Measurements from ENCODE around the gene TBC1D17. TPM values are rescaled to one million over a fixed set of nuclear protein-coding genes. Genes with fewer than 3 reads are reported as not detected.

The TBC1D17 gene
- total and polyA plus RNA-seq, 2 of the 13 experiments (the other 11 are each of a cell fraction or from before 2014, with no cell fraction given) = 9.7 to 16.9 TPM

- TF ChIP-seq ZNF350 (CRISPR knock-in tag; IDR thresholded peaks at IDR 0.05; ENCODE audit: borderline replicate concordance, low read depth) (peak; percentile 35; the same call in 1 of the 2 replicates), ZNF580 (CRISPR knock-in tag; IDR thresholded peaks at IDR 0.05; ENCODE audit: borderline replicate concordance, low read depth) (peak; percentile 71; the same call in 1 of the 2 replicates), ZNF773 (CRISPR knock-in tag; IDR thresholded peaks at IDR 0.05; ENCODE audit: borderline replicate concordance) (peak; percentile 95), SMAD1 (CRISPR knock-in tag; IDR thresholded peaks at IDR 0.05; ENCODE audit: borderline replicate concordance, low read depth) (0 out of 2 replicates have a peak, but pooled peaks have one; percentile 50), ZNF414 (CRISPR knock-in tag; IDR thresholded peaks at IDR 0.05) (peak; percentile 92), ZNF605 (CRISPR knock-in tag; IDR thresholded peaks at IDR 0.05) (peak; percentile 66; the same call in 1 of the 2 replicates), ZBTB49 (CRISPR knock-in tag; IDR thresholded peaks at IDR 0.05; ENCODE audit: borderline replicate concordance) (no peak), CREB3 (CRISPR knock-in tag; IDR thresholded peaks at IDR 0.05) (peak; percentile 75; the same call in 1 of the 2 replicates), TSC22D2 (CRISPR knock-in tag; IDR thresholded peaks at IDR 0.05; ENCODE audit: borderline replicate concordance) (0 out of 2 replicates have a peak, but pooled peaks have one; percentile 48), GPN1 (CRISPR knock-in tag; IDR thresholded peaks at IDR 0.05; ENCODE audit: borderline replicate concordance) (peak; percentile 59; the same call in 1 of the 2 replicates), PREB (CRISPR knock-in tag; IDR thresholded peaks at IDR 0.05) (no peak), ZNF607 (CRISPR knock-in tag; IDR thresholded peaks at IDR 0.05; ENCODE audit: borderline replicate concordance) (peak; percentile 83; the same call in 1 of the 2 replicates), THAP8 (CRISPR knock-in tag; IDR thresholded peaks at IDR 0.05; ENCODE audit: borderline replicate concordance) (0 out of 2 replicates have a peak, but pooled peaks have one; percentile 73), U2AF1 (optimal IDR thresholded peaks at IDR 0.05; ENCODE audit: low read depth, low read length) (peak; percentile 82), NR2F2 (IDR thresholded peaks at IDR 0.05; ENCODE audit: borderline replicate concordance, low read depth) (no peak), BCLAF1 (IDR thresholded peaks at IDR 0.05) (no peak)
Measured at GRCh38 chr19:49929611-49930482, 52.3 kb downstream of the TBC1D17 start (continued).
